ENCODE data around the gene AP4S1.
"Not testable (repeated sequence)": the region's sequence is repeated elsewhere in the genome, so short reads cannot be mapped to it uniquely, and the experiment has no call there.

Gene AP4S1

DNA sequence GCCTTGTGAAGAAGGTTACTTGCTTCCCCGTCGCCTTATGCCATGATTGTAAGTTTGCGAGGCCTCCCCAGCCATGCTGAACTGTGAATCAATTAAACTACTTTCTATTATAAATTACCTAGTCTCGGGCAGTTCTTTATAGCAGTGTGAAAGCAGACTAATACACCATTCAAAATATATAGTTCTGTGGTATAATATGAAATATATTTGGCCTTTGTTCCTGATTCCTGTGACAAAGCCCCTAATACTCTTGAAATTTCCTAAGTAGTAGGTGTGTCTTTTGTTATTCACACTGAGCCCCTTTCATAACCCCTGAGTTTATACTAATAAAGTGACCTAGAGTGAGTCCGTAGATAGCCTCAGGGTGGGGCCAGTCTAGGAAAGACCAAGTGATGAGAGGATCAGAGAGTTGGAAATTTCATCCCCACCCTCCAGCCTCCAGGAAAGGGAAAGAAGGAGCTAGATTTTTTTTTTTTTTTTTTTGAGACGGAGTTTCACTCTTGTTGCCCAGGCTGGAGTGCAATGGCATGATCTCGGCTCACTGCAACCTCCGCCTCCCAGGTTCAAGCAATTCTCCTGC is 20.1 kb downstream of the AP4S1 start:
- no peak for DNase-seq

GRCh38 chr14:31047503-31047902 is 22.1 kb downstream of the AP4S1 start:
- no peak for DNase-seq

DNA sequence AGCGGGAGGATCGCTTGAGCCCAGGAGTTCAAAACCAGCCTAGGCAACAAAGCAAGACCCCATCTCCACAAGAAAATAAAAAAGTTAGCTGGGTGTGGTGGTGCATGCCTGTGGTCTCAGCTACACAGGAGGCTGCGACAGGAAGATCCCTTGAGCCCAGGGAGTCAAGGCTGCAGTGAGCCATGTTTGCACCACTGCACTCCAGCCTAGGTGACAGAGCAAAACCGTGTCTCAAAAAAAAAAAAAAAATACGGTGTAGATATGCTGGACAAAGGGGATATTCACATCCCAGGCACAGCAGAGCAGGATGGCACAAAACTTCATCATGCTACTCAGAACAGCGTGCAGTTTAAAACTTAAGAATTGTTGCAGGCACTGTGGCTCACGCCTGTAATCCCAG is 25.6 kb downstream of the AP4S1 start:
- DNase-seq: no peak

DNA sequence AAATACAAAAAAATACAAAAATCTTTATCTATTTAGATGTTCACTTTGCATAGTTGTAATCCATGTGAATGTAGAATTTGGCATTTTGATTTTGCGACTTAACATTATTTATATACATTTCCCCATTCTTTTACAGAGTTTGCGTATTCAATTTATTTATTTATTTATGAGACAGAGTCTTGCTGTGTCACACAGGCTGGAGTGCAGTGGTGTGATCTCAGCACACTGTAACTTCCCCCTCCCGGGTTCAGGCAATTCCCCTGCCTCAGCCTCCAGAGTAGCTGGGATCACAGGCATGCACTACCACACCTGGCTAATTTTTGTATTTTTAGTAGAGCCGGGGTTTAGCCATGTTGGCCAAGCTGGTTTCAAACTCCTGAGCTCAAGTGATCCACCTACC is 26.1 kb downstream of the AP4S1 start:
- DNase-seq: no peak

DNA sequence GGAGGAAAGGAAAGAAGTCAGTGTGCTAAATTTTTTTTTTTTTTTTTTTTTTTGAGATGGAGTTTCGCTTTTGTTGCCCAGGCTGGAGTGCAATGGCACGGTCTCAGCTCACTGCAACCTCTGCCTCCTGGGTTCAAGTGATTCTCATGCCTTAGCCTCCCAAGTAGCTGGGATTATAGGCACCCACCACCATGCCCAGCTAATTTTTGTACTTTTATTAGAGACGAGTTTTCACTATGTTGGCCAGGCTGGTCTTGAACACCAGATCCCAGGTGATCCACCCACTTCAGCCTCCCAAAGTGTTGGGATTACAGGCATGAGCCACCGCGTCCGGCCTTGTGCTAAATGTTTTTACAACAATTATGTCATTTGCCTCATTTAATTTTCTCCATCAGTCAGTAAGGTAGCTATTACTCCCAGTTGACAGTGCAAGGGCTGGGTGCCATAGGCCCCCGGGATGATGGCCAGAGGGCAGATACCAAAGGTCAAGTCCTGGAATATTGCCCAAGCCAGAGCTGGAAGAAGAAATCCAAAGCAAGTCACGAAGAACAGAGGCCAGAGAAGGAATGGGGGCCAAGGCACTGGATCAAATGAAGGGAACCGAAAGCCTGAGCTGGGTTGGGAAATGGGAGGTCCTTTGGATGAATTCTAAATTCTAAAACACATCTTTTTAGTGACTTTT is 27.6 kb downstream of the AP4S1 start:
- DNase-seq: not testable (repeated sequence)

DNA sequence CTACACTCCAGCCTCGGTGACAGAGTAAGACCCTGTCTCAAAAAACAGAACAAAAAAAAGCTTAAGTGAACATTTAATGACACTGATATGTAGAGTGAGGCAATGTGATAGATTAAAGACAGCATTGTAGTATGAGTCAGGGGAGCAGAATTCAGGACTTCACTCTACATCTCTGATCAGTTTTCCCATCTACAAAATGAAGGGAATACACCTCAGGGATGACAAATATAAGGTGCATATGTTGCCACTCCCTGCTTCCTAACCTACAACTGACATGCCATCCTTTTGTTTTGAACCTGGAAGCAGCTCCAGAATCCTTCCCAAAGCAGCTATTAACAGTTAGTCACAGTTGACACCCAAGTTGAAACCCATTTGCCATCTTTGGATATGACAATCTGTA is 31.6 kb downstream of the AP4S1 start:
- DNase-seq: no peak

DNA sequence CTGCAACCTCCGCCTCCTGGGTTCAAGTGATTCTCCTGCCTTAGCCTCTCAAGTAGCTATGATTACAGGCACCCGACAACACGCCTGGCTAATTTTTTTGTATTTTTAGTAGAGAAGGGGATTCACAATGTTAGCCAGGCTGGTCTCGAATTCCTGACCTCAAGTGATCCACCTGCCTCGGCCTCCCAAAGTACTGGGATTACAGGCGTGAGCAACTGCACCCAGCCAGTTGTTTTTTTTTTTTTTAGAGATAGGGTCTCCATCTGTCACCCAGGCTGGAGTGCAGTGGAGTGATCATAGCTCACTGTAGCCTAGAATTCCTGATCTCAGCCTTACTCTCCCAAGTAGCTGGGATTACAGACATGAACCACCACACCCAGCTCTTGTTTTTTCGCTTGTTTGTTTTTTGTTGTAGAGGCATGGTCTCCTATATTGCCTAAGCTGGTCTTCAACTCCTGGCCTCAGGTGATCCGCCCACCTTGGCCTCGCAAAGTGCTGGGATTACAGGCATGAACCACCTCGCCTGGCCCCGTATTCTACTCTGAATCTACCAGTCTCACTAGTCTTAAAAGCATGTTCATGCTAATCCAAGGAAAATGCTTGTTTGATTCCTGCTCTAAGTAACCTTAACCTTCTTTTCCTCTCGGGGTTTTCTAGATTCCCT is 32.4 kb downstream of the AP4S1 start:
- no peak for DNase-seq

DNA sequence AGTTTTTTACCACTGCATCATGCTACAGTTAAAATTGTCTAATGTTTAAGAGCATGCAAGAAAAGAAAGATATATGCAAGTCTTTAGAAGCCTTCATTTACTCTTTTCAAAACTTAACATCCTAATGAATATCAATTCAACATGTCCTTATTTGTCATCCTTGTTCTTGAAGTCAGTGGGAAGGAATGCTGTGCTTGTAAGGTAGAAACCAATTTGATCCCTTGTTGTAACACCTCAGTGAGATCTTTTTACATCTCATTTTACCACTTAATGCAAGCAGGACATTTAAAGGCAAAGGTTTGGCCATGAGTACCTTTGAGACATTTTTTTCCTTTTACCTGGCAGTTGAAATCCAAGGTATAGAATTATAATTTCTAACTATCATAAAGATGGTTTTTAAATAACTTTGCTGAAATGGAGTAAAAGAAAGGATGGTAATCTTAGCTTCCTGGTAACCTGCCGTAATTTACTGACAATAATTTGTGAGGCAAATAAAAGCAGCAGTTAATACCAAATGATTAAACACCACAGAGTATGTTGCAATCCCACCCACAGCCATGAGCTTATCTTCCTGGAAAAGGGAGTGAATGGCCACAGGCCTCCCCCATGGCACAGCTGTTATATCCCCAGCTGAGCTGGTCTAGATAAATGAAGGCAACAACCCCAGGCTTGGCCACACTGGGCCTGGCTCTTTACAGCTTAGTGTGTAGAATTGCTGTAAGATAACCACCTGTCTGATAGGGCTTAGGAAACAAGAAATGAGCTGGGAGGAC is 33.9 kb downstream of the AP4S1 start:
- no peak for DNase-seq

GRCh38 chr14:31060253-31060875 is 34.9 kb downstream of the AP4S1 start:
- no peak for DNase-seq

GRCh38 chr14:31062908-31063307 is 37.5 kb downstream of the AP4S1 start:
- not testable (repeated sequence) for DNase-seq

DNA sequence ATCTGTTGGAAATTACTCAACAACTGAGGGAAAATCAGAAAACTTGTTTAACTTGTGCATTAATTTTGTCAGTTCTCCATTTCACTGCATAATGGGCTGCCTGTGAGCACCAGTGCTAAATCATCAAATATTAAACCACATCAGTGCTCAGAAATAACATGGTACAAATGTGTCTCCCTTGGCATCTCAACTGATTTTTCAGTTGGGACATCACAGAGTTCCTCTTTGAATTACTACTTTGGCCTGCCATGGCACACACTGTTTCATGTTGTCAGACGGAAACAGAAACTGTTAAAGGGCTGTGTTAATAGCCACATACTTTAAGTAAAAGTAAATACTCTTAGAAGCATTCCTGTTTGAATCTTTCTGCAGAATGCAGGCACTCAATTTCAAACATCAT is 42.8 kb downstream of the AP4S1 start:
- DNase-seq: no peak

DNA sequence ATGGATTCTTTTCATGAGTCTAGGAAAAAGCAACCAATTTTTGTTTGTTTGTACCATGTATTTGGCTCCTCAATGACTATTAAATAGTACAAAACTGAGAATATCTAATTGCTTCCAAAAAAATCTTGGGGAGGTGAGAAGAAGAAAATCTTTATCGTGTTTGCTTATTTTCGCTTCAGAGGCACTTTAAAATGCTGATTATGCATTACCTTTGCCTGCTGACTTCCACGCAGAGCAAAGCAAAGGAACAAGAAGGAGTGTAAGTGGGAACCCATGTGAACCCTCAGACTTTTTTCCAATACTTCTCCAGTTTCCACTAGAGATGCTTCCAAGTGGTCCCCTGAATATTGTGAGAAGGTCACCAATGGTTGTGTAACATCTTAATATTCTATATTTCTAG is 43.9 kb downstream of the AP4S1 start:
- DNase-seq: no peak

GRCh38 chr14:31070431-31070830 is 45.0 kb downstream of the AP4S1 start:
- DNase-seq: no peak

DNA sequence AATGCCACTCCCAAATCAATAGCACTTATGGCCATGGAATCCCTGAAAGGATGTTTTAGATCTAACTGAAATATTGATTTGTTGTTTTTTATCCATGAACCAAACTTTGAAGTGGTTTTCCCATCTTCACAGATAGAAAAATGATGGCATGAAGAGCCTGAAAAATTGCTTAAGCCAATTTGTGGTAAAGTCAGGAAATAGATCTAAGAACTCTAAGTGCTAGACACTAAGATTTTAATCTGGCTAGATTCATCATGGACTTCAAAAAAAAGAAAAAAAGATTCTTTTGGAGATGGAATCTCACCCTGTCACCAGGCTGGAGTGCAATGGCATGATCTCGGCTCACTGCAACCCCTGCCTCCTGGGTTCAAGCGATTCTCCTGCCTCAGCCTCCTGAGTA is 45.7 kb downstream of the AP4S1 start:
- no peak for DNase-seq

- DNase-seq: no peak
Measured at GRCh38 chr14:31075144-31075543, 49.7 kb downstream of the AP4S1 start.

DNA sequence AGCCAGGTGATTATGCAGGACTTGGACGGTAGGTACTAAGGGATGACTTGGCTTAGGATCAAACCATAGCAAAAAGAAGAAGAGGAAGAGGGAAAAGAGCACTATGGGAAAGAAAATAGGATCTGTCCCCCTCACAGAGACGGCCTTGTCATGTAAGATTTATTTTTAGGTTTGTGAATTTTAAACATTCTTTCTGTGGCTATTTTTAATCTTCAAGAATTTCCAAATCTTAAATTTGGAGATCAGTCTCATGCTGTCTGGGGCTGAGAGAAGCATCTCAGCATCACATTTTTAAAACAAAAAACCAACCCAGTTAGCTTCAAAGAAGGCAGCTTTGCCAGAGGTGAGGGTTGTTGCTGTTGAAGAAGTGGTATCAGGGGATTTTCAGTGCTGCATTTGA is 53.3 kb downstream of the AP4S1 start:
- DNase-seq: no peak

DNA sequence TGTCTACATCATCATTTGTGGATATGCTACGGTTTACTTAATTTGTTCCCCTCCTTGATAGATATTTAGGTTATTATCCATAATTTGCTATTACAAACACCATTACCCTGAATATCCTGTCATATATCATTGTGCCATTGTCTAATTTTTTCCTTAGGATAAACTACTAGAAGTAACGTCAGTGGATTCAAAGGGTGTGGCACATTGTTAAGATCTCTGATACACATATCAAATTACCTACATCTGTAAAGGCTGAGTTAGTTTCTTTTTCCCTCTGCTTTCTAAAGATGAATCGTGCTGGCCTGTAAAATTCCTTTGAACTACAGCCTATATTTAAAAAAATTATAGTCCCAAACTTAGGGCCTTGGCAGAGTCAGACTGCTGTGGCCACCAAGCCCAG is 54.6 kb downstream of the AP4S1 start:
- no peak for DNase-seq

DNA sequence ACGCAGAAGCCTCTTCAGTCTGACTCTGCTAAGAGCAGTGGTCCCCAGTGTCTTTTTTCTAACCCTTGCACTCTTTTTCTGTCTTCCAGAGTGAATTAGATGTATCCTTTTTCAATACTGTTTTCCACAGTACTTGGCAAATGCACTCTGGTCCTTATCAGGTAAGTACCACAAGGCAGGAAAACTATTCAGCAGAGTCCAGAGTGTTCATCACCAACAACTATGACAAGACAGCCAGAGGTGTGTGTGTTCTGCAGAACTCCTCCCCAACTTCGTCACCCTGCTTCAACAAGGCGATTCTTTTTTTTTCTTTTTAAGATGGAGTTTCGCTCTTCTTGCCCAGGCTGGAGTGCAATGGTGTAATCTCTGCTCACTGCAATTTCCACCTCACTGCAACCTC is 55.0 kb downstream of the AP4S1 start:
- DNase-seq: no peak

- no peak for DNase-seq
Measured at GRCh38 chr14:31083781-31084180, 58.3 kb downstream of the AP4S1 start.

- no peak for DNase-seq
Measured at GRCh38 chr14:31084385-31084784, 58.9 kb downstream of the AP4S1 start.

DNA sequence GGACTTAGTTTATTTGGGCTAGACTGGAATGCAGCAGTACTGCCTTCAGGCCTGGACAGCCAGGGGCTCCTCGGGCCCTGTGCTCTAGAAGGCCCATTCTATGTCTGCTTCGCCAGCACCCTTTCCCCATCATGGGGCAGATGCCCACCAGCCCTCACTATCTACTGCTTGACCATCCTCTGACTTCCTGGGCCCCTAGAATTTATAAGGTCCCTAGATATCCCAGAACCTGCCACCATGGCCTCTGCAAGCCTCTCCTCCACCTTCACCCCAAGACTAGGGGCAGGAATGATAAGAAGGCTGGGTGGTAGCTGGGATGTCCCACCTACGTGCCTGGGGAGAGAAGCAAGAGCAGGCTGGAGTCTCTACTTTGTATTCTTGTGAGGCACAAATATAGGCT is 59.6 kb downstream of the AP4S1 start:
- DNase-seq: no peak

GRCh38 chr14:31086466-31086865 is 61.0 kb downstream of the AP4S1 start:
- DNase-seq: not testable (repeated sequence)

Data from activated T-cell treated with anti-CD3 and anti-CD28 coated beads, Interleukin-2, amount 50 U/mL, for 1 hour (primary cell).